ENCODE measurements around the gene LRRTM2.

- no peak for TF ChIP-seq CSDC2 (CRISPR knock-in tag; IDR thresholded peaks at IDR 0.05)
- TF ChIP-seq GLIS3 (CRISPR knock-in tag; IDR thresholded peaks at IDR 0.05): no peak
- no peak for TF ChIP-seq ZNF70 (CRISPR knock-in tag; IDR thresholded peaks at IDR 0.05)
- no peak for TF ChIP-seq CSRNP3 (CRISPR knock-in tag; IDR thresholded peaks at IDR 0.05)
- TF ChIP-seq PATZ1 (CRISPR knock-in tag; IDR thresholded peaks at IDR 0.05; ENCODE audit: borderline replicate concordance): no peak
- TF ChIP-seq PPARA (CRISPR knock-in tag; IDR thresholded peaks at IDR 0.05; ENCODE audit: borderline replicate concordance): no peak
- TF ChIP-seq ZFP30 (CRISPR knock-in tag; IDR thresholded peaks at IDR 0.05): peak; percentile 91
- no peak for TF ChIP-seq TCF4 (CRISPR knock-in tag; IDR thresholded peaks at IDR 0.05; ENCODE audit: borderline replicate concordance)
- no peak for TF ChIP-seq CREB5 (CRISPR knock-in tag; IDR thresholded peaks at IDR 0.05; ENCODE audit: low read depth)
- TF ChIP-seq ZNF8 (CRISPR knock-in tag; IDR thresholded peaks at IDR 0.05): no peak
- no peak for TF ChIP-seq ESRRG (CRISPR knock-in tag; IDR thresholded peaks at IDR 0.05)
- TF ChIP-seq TSHZ2 (CRISPR knock-in tag; IDR thresholded peaks at IDR 0.05): no peak
- no peak for TF ChIP-seq TOX (CRISPR knock-in tag; IDR thresholded peaks at IDR 0.05; ENCODE audit: borderline replicate concordance)
- no peak for TF ChIP-seq BACH2 (CRISPR knock-in tag; IDR thresholded peaks at IDR 0.05; ENCODE audit: borderline replicate concordance)
These were observed 23.6 kb upstream of the LRRTM2 start for GRCh38 chr5:138898742-138899141.
